ENCODE results near the gene GRID1. TPM values are rescaled to one million over a fixed set of nuclear protein-coding genes. Genes with fewer than 3 reads are reported as not detected.

The GRID1 gene
- total RNA-seq, 1 donor from 2014 or later = 7.1 TPM

DNA sequence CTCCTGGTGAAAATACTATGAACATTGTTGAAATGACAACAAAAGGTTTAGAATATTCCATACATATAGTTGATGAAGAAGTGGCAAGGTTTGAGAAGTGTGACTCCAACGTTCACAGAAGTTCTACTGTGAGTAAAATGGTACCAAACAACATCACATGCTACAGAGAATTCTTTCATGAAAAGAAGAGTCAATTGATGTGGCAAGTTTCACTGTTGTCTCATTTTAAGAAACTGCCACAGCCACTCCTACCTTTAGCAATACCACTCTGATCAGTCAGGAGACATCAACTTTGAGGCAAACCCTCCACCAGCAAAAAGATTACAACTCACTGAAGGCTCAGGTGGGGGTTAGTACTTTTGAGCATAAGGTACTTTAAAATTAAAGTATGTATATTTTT is 693.3 kb downstream of the GRID1 start:
- Histone ChIP-seq H3K9me3 (no peaks in the 10 kb centered on the region), H3K36me3 (no peaks in the 10 kb centered on the region), H3K27ac (no peak overlapping the region), H3K27me3 (no peaks in the 10 kb centered on the region), H3K4me3 (no peak overlapping the region), H3K4me1 (no peaks in the 10 kb centered on the region)
- no peak for DNase-seq (ENCODE audit: extremely low spot score in 2 of 2)
- TF ChIP-seq POLR2A (IDR thresholded peaks at IDR 0.05) (no peak), POLR2AphosphoS5 (IDR thresholded peaks at IDR 0.05; ENCODE audit: insufficient read depth in 1 of 2, low read depth in 1 of 2) (no peak)
- TF ChIP-seq, protein P1, sequence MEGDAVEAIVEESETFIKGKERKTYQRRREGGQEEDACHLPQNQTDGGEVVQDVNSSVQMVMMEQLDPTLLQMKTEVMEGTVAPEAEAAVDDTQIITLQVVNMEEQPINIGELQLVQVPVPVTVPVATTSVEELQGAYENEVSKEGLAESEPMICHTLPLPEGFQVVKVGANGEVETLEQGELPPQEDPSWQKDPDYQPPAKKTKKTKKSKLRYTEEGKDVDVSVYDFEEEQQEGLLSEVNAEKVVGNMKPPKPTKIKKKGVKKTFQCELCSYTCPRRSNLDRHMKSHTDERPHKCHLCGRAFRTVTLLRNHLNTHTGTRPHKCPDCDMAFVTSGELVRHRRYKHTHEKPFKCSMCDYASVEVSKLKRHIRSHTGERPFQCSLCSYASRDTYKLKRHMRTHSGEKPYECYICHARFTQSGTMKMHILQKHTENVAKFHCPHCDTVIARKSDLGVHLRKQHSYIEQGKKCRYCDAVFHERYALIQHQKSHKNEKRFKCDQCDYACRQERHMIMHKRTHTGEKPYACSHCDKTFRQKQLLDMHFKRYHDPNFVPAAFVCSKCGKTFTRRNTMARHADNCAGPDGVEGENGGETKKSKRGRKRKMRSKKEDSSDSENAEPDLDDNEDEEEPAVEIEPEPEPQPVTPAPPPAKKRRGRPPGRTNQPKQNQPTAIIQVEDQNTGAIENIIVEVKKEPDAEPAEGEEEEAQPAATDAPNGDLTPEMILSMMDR (IDR thresholded peaks at IDR 0.05) = no peak
- intact Hi-C loops (cut with DNase I) = no loop called here

DNA sequence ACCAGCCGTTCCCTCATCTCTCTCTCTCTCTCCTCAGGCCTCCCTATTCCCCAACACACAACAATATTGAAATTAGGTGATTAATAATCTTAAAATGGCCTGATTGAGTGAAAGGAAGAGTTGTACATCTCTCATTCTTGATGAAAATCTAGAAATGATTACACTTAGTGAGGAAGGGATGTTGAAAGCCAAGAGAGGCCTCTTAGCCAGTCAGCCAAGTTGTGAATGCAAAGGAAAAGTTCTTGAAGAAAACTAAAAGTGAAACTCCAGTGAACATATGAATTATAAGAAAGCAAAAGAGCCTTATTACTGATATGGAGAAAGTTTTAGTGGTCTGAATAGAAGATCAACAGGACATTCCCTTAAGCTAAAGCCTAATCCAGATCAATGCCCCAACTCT is 695.1 kb downstream of the GRID1 start:
- Histone ChIP-seq H3K36me3 (no peaks in the 10 kb centered on the region), H3K27ac (no peak overlapping the region), H3K9me3 (no peaks in the 10 kb centered on the region), H3K4me1 (no peaks in the 10 kb centered on the region), H3K27me3 (no peaks in the 10 kb centered on the region), H3K4me3 (no peak overlapping the region)
- TF ChIP-seq, protein P1 (IDR thresholded peaks at IDR 0.05) = no peak
- no peak for TF ChIP-seq POLR2AphosphoS5 (IDR thresholded peaks at IDR 0.05; ENCODE audit: insufficient read depth in 1 of 2, low read depth in 1 of 2)
- no peak for TF ChIP-seq POLR2A (IDR thresholded peaks at IDR 0.05)
- DNase-seq (ENCODE audit: extremely low spot score in 2 of 2) = no peak
- intact Hi-C loops (cut with DNase I) = no loop called here

DNA sequence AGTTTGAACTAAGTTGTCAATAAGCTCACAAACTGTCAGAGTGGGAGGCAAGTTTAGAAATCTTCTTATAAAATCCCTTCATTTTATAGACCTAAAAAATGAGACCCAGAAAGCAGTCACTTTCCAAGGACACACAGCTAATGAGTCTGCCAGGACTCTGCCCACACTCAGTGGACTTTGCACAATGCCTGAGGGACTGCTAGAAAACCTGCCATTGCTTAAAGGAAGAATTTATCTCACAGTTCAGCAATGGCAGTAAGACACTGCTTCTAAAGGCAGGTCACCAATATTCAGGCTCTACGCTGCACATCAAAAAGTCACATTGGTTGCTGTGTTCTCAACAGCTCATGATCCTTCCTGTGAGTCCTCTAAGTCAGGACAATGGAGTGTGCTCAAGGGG is 698.1 kb downstream of the GRID1 start:
- no peak overlapping the region for H3K27ac ChIP-seq

DNA sequence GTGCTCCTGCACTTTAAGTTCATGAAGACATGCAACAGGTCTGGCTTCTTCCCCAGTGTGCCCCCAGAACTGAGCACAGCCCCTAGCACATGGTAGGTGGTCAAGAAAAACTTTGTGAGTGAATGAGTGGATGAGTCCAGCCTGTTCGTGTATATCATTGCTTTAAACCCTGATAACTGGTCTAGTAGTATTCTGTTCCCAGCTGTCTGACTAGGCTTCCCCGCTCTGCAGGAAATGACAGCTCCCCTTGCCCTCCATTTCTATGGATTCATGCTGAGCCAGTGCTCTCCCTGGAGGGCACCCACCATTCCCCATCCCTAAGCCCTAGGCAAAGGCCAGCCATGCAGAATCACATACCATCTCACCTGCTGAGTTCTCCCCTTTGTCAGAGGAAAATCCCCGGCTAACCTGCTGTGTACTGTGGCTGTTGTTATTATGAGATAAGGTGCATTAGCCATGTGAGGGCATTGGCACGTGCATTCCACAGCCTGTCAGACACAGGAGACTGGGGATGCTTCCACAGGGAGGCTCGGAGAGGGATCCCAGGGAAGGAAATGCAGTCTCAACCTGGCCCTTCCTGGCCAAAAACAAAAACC is 698.9 kb downstream of the GRID1 start:
- no peaks in the 10 kb centered on the region for H3K27me3 ChIP-seq
- H3K36me3 ChIP-seq = no peaks in the 10 kb centered on the region
- no peaks in the 10 kb centered on the region for H3K4me1 ChIP-seq
- DNase-seq (ENCODE audit: extremely low spot score in 2 of 2) = peak in 1 of 2 donors; percentile 67
- H3K4me3 ChIP-seq = no peak overlapping the region
- no peak for TF ChIP-seq POLR2A (IDR thresholded peaks at IDR 0.05)
- TF ChIP-seq, protein P1 (IDR thresholded peaks at IDR 0.05) = no peak
- TF ChIP-seq POLR2AphosphoS5 (IDR thresholded peaks at IDR 0.05; ENCODE audit: insufficient read depth in 1 of 2, low read depth in 1 of 2) = no peak
- H3K27ac ChIP-seq = no peak overlapping the region
- no peaks in the 10 kb centered on the region for H3K9me3 ChIP-seq
- intact Hi-C loops (cut with DNase I) = no loop called here

More for the DNA sequence above, 698.1 kb downstream of the GRID1 start:
- Histone ChIP-seq H3K4me1 (no peaks in the 10 kb centered on the region), H3K4me3 (no peak overlapping the region), H3K27me3 (no peaks in the 10 kb centered on the region), H3K36me3 (no peaks in the 10 kb centered on the region), H3K9me3 (no peaks in the 10 kb centered on the region)
- peak in 1 of 2 donors; percentile 64 for DNase-seq (ENCODE audit: extremely low spot score in 2 of 2)
- TF ChIP-seq, protein P1 (IDR thresholded peaks at IDR 0.05) = no peak
- no peak for TF ChIP-seq POLR2A (IDR thresholded peaks at IDR 0.05)
- TF ChIP-seq POLR2AphosphoS5 (IDR thresholded peaks at IDR 0.05; ENCODE audit: insufficient read depth in 1 of 2, low read depth in 1 of 2) = no peak
- intact Hi-C loops (cut with DNase I) = no loop called here

DNA sequence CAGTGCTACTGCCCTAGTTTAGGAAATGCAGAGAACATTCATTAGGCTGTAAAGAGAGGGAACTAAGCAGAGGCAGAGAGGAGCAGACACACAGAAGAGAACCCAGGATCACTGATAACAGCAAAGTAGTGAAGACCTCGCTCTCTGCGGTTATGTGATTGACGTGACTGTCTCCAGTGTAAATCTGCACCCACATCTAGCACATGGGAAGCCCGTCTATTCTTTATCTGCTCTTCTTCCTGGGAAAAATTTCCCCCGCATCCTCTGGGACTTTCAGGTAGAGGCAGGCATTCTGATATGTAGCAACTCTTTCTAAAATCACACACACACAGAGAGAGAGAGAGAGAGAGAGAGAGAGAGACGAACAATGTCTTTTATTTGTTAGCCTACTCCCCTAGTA is 699.6 kb downstream of the GRID1 start:
- TF ChIP-seq POLR2AphosphoS5 (IDR thresholded peaks at IDR 0.05; ENCODE audit: insufficient read depth in 1 of 2, low read depth in 1 of 2) (no peak), POLR2A (IDR thresholded peaks at IDR 0.05) (no peak)
- TF ChIP-seq, protein P1 (IDR thresholded peaks at IDR 0.05) = no peak
- intact Hi-C loops (cut with DNase I) = no loop called here
- Histone ChIP-seq H3K27ac (no peak overlapping the region), H3K4me3 (no peak overlapping the region), H3K4me1 (no peaks in the 10 kb centered on the region), H3K27me3 (no peaks in the 10 kb centered on the region), H3K36me3 (no peaks in the 10 kb centered on the region), H3K9me3 (no peaks in the 10 kb centered on the region)
- peak in 1 of 2 donors; percentile 6 for DNase-seq (ENCODE audit: extremely low spot score in 2 of 2)
